ENCODE results near the gene PPP6R2.

Gene PPP6R2

GRCh38 chr22:50447576-50448551 is 104.7 kb downstream of the PPP6R2 start:
- Histone ChIP-seq H3K36me3 (ENCODE audit: insufficient read depth, low read length) (peaks cover 46% of the 10 kb centered on the region; the same call in 1 of the 2 replicates), H3K4me3 (ENCODE audit: low read length, poor library complexity, severe bottlenecking) (no peak overlapping the region), H3F3A (ENCODE audit: low read depth) (no peaks in the 10 kb centered on the region), H3K4me2 (ENCODE audit: low read depth, low read length, poor library complexity, severe bottlenecking) (no peak overlapping the region), H3K27me3 (ENCODE audit: insufficient read depth, low read length, poor library complexity, severe bottlenecking) (no peaks in the 10 kb centered on the region), H3K9me2 (replicated peaks; ENCODE audit: low read depth, low read length) (no peaks in the 10 kb centered on the region), H3K79me2 (ENCODE audit: insufficient read depth, low read length) (no peaks in the 10 kb centered on the region), H2AFZ (ENCODE audit: low read length) (no peak overlapping the region), H3K4me1 (ENCODE audit: insufficient read depth, low read length, poor library complexity, severe bottlenecking) (peaks cover 16% of the 10 kb centered on the region), H4K20me1 (ENCODE audit: insufficient read depth, low read length, poor library complexity, severe bottlenecking) (peaks cover 9% of the 10 kb centered on the region), H3K9ac (ENCODE audit: low read depth, low read length, poor library complexity, severe bottlenecking) (no peak overlapping the region), H3K9me3 (ENCODE audit: insufficient read depth, low read depth, low read length) (no peaks in the 10 kb centered on the region)
- TF ChIP-seq EZH2phosphoT487 (IDR thresholded peaks at IDR 0.05; ENCODE audit: borderline replicate concordance) = no peak
- TF ChIP-seq, protein P1, sequence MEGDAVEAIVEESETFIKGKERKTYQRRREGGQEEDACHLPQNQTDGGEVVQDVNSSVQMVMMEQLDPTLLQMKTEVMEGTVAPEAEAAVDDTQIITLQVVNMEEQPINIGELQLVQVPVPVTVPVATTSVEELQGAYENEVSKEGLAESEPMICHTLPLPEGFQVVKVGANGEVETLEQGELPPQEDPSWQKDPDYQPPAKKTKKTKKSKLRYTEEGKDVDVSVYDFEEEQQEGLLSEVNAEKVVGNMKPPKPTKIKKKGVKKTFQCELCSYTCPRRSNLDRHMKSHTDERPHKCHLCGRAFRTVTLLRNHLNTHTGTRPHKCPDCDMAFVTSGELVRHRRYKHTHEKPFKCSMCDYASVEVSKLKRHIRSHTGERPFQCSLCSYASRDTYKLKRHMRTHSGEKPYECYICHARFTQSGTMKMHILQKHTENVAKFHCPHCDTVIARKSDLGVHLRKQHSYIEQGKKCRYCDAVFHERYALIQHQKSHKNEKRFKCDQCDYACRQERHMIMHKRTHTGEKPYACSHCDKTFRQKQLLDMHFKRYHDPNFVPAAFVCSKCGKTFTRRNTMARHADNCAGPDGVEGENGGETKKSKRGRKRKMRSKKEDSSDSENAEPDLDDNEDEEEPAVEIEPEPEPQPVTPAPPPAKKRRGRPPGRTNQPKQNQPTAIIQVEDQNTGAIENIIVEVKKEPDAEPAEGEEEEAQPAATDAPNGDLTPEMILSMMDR (conservative IDR thresholded peaks at IDR 0.05; ENCODE audit: low read length) = no peak

- Histone ChIP-seq H3K36me3 (ENCODE audit: insufficient read depth, low read length) (peaks cover 59% of the 10 kb centered on the region; the same call in 1 of the 2 replicates), H2AFZ (ENCODE audit: low read length) (no peak overlapping the region), H3F3A (ENCODE audit: low read depth) (no peaks in the 10 kb centered on the region), H3K27me3 (ENCODE audit: insufficient read depth, low read length, poor library complexity, severe bottlenecking) (no peaks in the 10 kb centered on the region), H3K79me2 (ENCODE audit: insufficient read depth, low read length) (no peaks in the 10 kb centered on the region), H3K9me2 (replicated peaks; ENCODE audit: low read depth, low read length) (no peaks in the 10 kb centered on the region), H4K20me1 (ENCODE audit: insufficient read depth, low read length, poor library complexity, severe bottlenecking) (peaks cover 11% of the 10 kb centered on the region), H3K4me1 (ENCODE audit: insufficient read depth, low read length, poor library complexity, severe bottlenecking) (peaks cover 8% of the 10 kb centered on the region), H3K9ac (ENCODE audit: low read depth, low read length, poor library complexity, severe bottlenecking) (no peak overlapping the region), H3K4me2 (ENCODE audit: low read depth, low read length, poor library complexity, severe bottlenecking) (no peak overlapping the region), H3K9me3 (ENCODE audit: insufficient read depth, low read depth, low read length) (no peaks in the 10 kb centered on the region), H3K4me3 (ENCODE audit: low read length, poor library complexity, severe bottlenecking) (no peak overlapping the region)
- TF ChIP-seq, protein P1 (conservative IDR thresholded peaks at IDR 0.05; ENCODE audit: low read length) = no peak
- TF ChIP-seq EZH2phosphoT487 (IDR thresholded peaks at IDR 0.05; ENCODE audit: borderline replicate concordance) = no peak
Measured at GRCh38 chr22:50452649-50453048, 109.5 kb downstream of the PPP6R2 start.

- Histone ChIP-seq H3K9me2 (replicated peaks; ENCODE audit: low read depth, low read length) (no peaks in the 10 kb centered on the region), H3K36me3 (ENCODE audit: insufficient read depth, low read length) (peaks cover 63% of the 10 kb centered on the region; the same call in 1 of the 2 replicates), H2AFZ (ENCODE audit: low read length) (no peak overlapping the region), H3K9me3 (ENCODE audit: insufficient read depth, low read depth, low read length) (no peaks in the 10 kb centered on the region), H3K79me2 (ENCODE audit: insufficient read depth, low read length) (no peaks in the 10 kb centered on the region), H3K27me3 (ENCODE audit: insufficient read depth, low read length, poor library complexity, severe bottlenecking) (no peaks in the 10 kb centered on the region), H3K4me1 (ENCODE audit: insufficient read depth, low read length, poor library complexity, severe bottlenecking) (peaks cover 5% of the 10 kb centered on the region), H3K9ac (ENCODE audit: low read depth, low read length, poor library complexity, severe bottlenecking) (no peak overlapping the region), H3K4me3 (ENCODE audit: low read length, poor library complexity, severe bottlenecking) (no peak overlapping the region), H4K20me1 (ENCODE audit: insufficient read depth, low read length, poor library complexity, severe bottlenecking) (peaks cover 9% of the 10 kb centered on the region), H3K4me2 (ENCODE audit: low read depth, low read length, poor library complexity, severe bottlenecking) (no peak overlapping the region), H3F3A (ENCODE audit: low read depth) (no peaks in the 10 kb centered on the region)
- TF ChIP-seq, protein P1 (conservative IDR thresholded peaks at IDR 0.05; ENCODE audit: low read length) = no peak
- no peak for TF ChIP-seq EZH2phosphoT487 (IDR thresholded peaks at IDR 0.05; ENCODE audit: borderline replicate concordance)
Measured at GRCh38 chr22:50454556-50455075, 111.5 kb downstream of the PPP6R2 start.

All from Loucy (cell line).